Stimulated activated naive CD4-positive, alpha-beta T cell treated with Interleukin-2 at 50 U/mL for 16 hours (primary cell): ENCODE measurements around the gene SPI1.
"Not testable (repeated sequence)": the region's sequence is repeated elsewhere in the genome, so short reads cannot be mapped to it uniquely, and the experiment has no call there.

Experiments used
- DNase-seq: peaks from one replicate; lab custom pipeline; 2025; lab: John Stamatoyannopoulos, UW

The SPI1 gene

DNA sequence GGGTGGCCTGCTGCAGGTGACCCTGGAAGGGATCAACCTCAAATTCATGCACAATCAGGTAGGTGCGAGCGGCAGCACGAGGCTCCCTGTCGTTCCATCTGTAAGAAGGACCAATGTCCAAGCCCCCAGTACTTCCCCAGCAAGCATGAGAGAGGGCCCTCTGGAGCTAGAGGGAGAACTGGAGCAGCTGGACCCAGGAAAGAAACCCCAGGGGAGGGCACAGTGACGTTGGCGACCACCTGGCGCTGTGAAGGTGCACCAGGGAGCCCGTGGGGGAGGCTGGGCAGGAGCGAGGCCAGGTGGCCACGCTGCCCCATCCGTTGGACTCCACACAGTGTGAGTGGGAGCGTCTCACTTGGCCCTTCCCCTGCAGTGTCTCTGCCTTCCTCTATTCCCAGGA is 53.8 kb downstream of the SPI1 start:
- no peak for DNase-seq

- DNase-seq = no peak
These were observed 60.2 kb downstream of the SPI1 start for GRCh38 chr11:47318166-47318565.

DNA sequence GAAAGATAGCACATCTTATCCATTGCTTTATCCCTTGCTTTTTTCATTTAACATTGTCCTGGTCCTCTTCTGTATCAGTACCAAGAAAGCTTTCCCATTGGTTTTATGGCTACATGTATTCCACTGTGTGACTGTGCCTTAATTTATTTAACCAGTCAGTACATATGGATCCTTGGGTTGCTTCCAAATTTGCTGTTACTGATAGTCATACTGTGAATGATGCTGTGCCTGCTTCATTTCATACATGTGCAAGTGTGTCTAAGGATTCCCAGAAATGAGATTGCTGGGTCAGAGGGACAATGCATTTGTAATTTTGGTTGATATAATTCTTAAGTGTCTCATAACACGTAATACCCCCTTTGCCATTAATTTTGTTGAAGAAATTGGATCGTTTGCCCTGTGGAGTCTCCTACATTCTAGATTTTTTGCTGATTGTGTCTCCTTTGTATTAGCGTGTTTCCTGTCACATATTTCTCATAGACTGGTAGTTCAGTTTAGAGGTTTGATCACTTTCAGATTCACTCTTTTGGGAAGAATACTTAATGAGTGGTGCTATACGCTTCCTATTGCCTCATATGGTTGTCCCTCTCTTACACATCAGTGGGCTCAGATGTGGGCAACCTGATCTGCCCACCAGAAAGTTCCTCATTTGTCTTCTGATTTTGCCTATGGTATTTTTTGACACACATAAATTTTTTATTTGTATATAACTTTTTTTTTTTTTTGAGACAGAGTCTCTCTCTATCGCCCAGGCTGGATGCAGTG is 61.1 kb downstream of the SPI1 start:
- no peak for DNase-seq

- DNase-seq = not testable (repeated sequence)
These were observed 61.8 kb downstream of the SPI1 start for GRCh38 chr11:47316501-47316900.

- no peak for DNase-seq
These were observed 63.4 kb downstream of the SPI1 start for GRCh38 chr11:47314992-47315391.

DNA sequence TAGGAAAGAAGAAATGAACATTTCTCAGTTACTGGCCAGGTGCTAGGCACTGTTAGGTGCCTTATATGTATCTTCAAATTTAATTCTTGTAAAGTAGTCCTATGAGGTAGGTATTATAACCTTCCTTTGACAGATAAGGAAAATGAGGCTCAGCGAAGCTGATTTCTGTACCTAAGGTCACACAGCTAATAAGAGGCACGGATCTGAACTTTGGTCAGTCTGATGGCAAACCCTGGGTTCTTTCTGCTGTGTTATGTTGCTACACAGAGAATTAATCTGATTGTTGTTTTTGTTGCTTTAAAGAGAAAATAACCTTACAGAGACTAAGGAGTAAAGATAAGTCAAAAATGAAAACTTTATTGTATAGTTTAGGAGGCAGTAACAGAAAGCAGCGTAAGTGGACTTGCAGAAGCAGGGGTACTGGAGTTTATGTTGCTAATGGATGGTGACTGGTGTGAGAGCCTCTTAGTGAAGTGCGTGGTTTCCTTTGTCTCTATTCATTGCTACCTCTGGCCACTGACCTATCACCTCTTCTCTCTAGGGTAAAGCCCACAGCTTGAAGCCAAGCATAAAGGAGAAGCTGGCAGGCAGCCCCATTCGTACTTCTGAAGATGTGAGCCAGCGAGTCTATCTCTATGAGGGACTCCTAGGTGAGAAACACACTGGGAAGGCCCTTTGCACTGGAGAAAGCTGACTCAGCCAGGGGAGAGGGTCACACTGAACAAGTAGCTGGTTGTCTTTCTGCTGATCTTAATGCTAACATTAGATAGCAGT is 70.1 kb downstream of the SPI1 start:
- DNase-seq = no peak

- no peak for DNase-seq
These were observed 71.9 kb downstream of the SPI1 start for GRCh38 chr11:47306484-47306844.

- no peak for DNase-seq
These were observed 72.4 kb downstream of the SPI1 start for GRCh38 chr11:47305734-47306483.
